K562 (cell line): ENCODE measurements around the gene MICAL2. TPM values are rescaled to one million over a fixed set of nuclear protein-coding genes. Genes with fewer than 3 reads are reported as not detected.

Experiments used
- ATAC-seq: fragments of 200-7000 bp; cut with Tn5 transposase; 3 replicates; pipeline ENCODE4 v1.9.1; 2020; ENCODE audit warnings: moderate library complexity
- BruUV-seq: library from RNA; stranded (reverse); fragments of 400-500 nt; replicated peaks from 2 replicates; lab custom pipeline; 2021; lab: Mats Ljungman, UMichigan
- CTCF ChIA-PET: fragments of 300-600 bp; formaldehyde crosslinking; extraction: SDS; loops from one replicate; lab custom pipeline; 2021; ENCODE audit warnings: low intra/inter-chr PET ratio; lab: Yijun Ruan, JAX
- POLR2A ChIA-PET: fragments of 300-600, 350-650 bp; sonication (Branson Sonifier 250); formaldehyde crosslinking; extraction: SDS; loops from one replicate; lab custom pipeline; 2021; ENCODE audit warnings: antibody characterized with exemption, inconsistent platforms; lab: Yijun Ruan, JAX
- DNase-seq, 4 experiments: peaks; one replicate each; pipeline versions ENCODE4 v3.0.0 to v3.0.0-alpha.2; 2011 to 2018; ENCODE audit warnings: low spot score in 3 of 4, mixed read lengths in 3 of 4; ENCODE audit errors: extremely low read depth in 1 of 4
- FAIRE-seq: peaks from 2 replicates; lab custom pipeline; 2011; peaks lifted over from hg19 to GRCh38; lab: Jason Lieb, UNC
- H2AFZ ChIP-seq: 2 replicates; pipeline ENCODE4 v1.6.0; 2011; ENCODE audit warnings: low read depth, low read length, control low read depth, inconsistent platforms
- H3K27ac ChIP-seq: fragments of 200-600 bp; 3 replicates; pipeline ENCODE4 v1.8.0; 2011; ENCODE audit warnings: low read depth, mild to moderate bottlenecking, control low read depth, inconsistent platforms, low read length, moderate library complexity, mixed read lengths; ENCODE audit errors: extremely low read depth
- H3K27me3 ChIP-seq, 2 experiments: fragments of 300-600 bp in 1 of 2; 2 replicates in 1 of 2; 3 replicates in 1 of 2; pipeline versions ENCODE4 v1.6.0 to v1.8.0; 2011; ENCODE audit warnings: inconsistent platforms in 2 of 2, low read length in 2 of 2, mild to moderate bottlenecking in 1 of 2, mixed read lengths in 1 of 2, moderate library complexity in 1 of 2; ENCODE audit not compliant: control insufficient read depth in 2 of 2, insufficient read depth in 2 of 2
- H3K36me3 ChIP-seq: fragments of 300-600 bp; 3 replicates; pipeline ENCODE4 v1.8.0; 2011; ENCODE audit warnings: mild to moderate bottlenecking, low read length, inconsistent platforms; ENCODE audit not compliant: control insufficient read depth, insufficient read depth
- H3K4me1 ChIP-seq, 2 experiments: fragments of 200-600 bp in 1 of 2; replicated peaks in 1 of 2; 2 replicates in 1 of 2; 3 replicates in 1 of 2; pipeline versions ENCODE4 v1.5.1 to v1.8.0; 2011; ENCODE audit warnings: inconsistent platforms in 2 of 2, low read length in 2 of 2, mild to moderate bottlenecking in 1 of 2, mixed read lengths in 1 of 2, moderate library complexity in 1 of 2; ENCODE audit not compliant: control insufficient read depth in 2 of 2, insufficient read depth in 2 of 2
- H3K4me2 ChIP-seq: 2 replicates; pipeline ENCODE4 v1.6.1; 2011; ENCODE audit warnings: low read length, control low read depth, inconsistent platforms, mixed read lengths; ENCODE audit not compliant: insufficient read depth
- H3K4me3 ChIP-seq: fragments of 200-600 bp; sonication (generic), shearing (Covaris generic); 2 replicates; pipeline ENCODE4 v1.5.1; 2016; ENCODE audit warnings: control low read depth, inconsistent platforms
- H3K79me2 ChIP-seq: fragments of 200-600 bp; 3 replicates; pipeline ENCODE4 v1.8.0; 2011; ENCODE audit warnings: low read length, inconsistent platforms; ENCODE audit not compliant: control insufficient read depth, insufficient read depth
- H3K9ac ChIP-seq, 2 experiments: 2 replicates each; pipeline versions ENCODE4 v1.6.0 to v1.6.1; 2011; ENCODE audit warnings: low read depth in 2 of 2, low read length in 2 of 2, control low read depth in 1 of 2, inconsistent platforms in 1 of 2, mild to moderate bottlenecking in 1 of 2, mixed read lengths in 1 of 2; ENCODE audit not compliant: insufficient read depth in 1 of 2
- H3K9me1 ChIP-seq: one replicate; pipeline ENCODE4 v1.6.0; 2011; ENCODE audit warnings: inconsistent platforms, mild to moderate bottlenecking, low read length, moderate library complexity; ENCODE audit not compliant: control insufficient read depth, insufficient read depth
- H3K9me3 ChIP-seq: replicated peaks from 2 replicates; pipeline ENCODE4 v1.5.1; 2011; ENCODE audit warnings: low read depth, low read length, inconsistent platforms; ENCODE audit not compliant: control insufficient read depth, insufficient read depth
- H4K20me1 ChIP-seq: replicated peaks from 2 replicates; pipeline ENCODE4 v1.6.1; 2011; ENCODE audit warnings: low read length, inconsistent platforms, mixed read lengths; ENCODE audit not compliant: control insufficient read depth, insufficient read depth
- CEBPG ChIP-seq, 3 experiments: fragments of 200-800 bp in 1 of 3; sonication (Bioruptor generic) in 1 of 3; sonication (generic) in 1 of 3; formaldehyde crosslinking in 1 of 3; IDR thresholded peaks in 2 of 3; conservative IDR thresholded peaks in 1 of 3; 2 replicates each; pipeline versions ENCODE4 v1.6.1 to v1.8.0; 2016 to 2022; ENCODE audit warnings: missing compliant biosample characterization in 2 of 3, missing genetic modification characterization in 2 of 3, mild to moderate bottlenecking in 1 of 3, missing genetic modification reagents in 1 of 3
- SIN3A ChIP-seq, 2 experiments: fragments of 150-350 bp in 1 of 2; IDR thresholded peaks; 2 replicates each; pipeline ENCODE4 v1.6.1; 2011 to 2016; ENCODE audit warnings: borderline replicate concordance in 2 of 2, low read depth in 2 of 2, low read length in 2 of 2, mild to moderate bottlenecking in 2 of 2, moderate library complexity in 2 of 2; ENCODE audit not compliant: control insufficient read depth in 1 of 2
- SPI1 ChIP-seq: IDR thresholded peaks from 2 replicates; pipeline ENCODE4 v1.6.1; 2011; ENCODE audit warnings: low read depth, low read length, control low read depth, borderline replicate concordance
- WGBS: fragments of 100-300 bp; shearing (Covaris generic); methylation state at CpG from one replicate; pipeline ENCODE4 v1.1.6; 2016; ENCODE audit warnings: low coverage, mixed read lengths; ENCODE audit not compliant: insufficient coverage; ENCODE audit errors: missing lambda C conversion rate; 5-methylcytosine and 5-hydroxymethylcytosine counted together
- in situ Hi-C: fragments of 300-500 bp; cut with MboI; formaldehyde crosslinking; loops from 4 replicates; pipeline ENCODE4 v1.15.0; 2018; ENCODE audit warnings: inconsistent platforms, mixed read lengths
- intact Hi-C: fragments of 100-400 bp; cut with micrococcal nuclease; formaldehyde crosslinking; loops from 2 replicates; pipeline ENCODE4 v1.14.2; 2022
- polyA plus RNA-seq, 8 experiments: library from polyadenylated mRNA; depleted of rRNA in 4 of 8; stranded (reverse) in 5 of 8; unstranded in 3 of 8; fragments of >200 nt; fragmentation: Nextera tagmentation in 2 of 8; fragmentation: Illumina TruSeq in 1 of 8; extraction: Ambion mirVana in 2 of 8; extraction: Trizol in 1 of 8; gene quantifications; 2 replicates each; pipeline versions ENCODE4 v1.2.1 to v1.2.3, GENCODE V29; 2011 to 2014; ENCODE audit warnings: inconsistent platforms in 1 of 8, missing spikeins in 1 of 8
- total RNA-seq, 7 experiments: library from RNA; depleted of rRNA in 6 of 7; stranded (reverse); fragments of >200 nt in 6 of 7; fragmentation: Illumina TruSeq in 2 of 7; extraction: Trizol in 2 of 7; gene quantifications; 2 replicates each; pipeline versions ENCODE4 v1.2.1 to v1.2.3, GENCODE V29; 2011 to 2021; ENCODE audit warnings: low replicate concordance in 1 of 7

Gene MICAL2
- total and polyA plus RNA-seq, 9 of the 15 experiments (the other 6 are each of a cell fraction or from before 2014, with no cell fraction given), result 4.7 to 64.2 (median 33.6) TPM

DNA sequence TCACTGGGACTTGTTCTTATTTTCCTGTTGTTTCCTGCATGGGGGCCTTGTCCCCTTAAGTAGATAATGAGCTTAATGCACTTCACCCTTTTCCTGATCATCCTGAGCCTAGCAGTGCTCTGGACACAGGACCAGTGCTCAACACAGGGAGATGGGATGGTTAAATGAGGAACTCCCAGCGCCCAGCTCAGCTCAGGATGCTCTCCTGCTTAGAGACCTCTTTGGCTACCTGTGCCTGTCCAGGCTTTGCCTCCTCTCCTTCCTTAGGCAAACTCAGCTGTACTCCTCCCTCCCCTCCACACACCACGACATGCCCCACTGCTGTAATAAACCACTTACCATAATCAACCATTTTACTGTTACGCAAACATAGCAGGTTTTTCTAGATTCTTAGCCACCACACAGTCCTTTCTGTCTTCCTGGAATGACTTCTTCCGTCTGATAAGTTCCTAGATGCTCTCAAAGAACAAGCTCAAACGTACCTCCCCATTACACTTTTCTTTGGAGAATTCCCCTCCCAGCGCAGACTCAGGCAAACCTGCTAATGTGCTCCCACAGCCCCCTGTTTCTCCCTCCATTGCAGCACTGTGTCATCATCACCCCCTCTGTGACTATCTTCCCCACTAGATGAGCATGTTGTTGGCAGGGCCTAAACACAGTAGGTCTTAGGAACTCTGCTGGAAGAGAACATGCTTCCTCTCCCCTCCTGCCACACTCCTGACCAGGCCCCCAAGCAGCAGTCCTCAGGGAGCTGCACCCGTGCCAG is 113.6 kb downstream of the MICAL2 start:
- Histone ChIP-seq H3K9me1 (no peaks in the 10 kb centered on the region), H4K20me1 (no peaks in the 10 kb centered on the region), H3K36me3 (peaks cover 59% of the 10 kb centered on the region; the same call in 2 of the 3 replicates), H3K4me3 (no peak overlapping the region), H2AFZ (no peak overlapping the region), H3K27ac (no peak overlapping the region; the same call in 2 of the 3 replicates), H3K9ac (peak overlapping the region in 1 of 2 experiments; percentile 33; a peak in 1 of 4 replicates), H3K9me3 (no peaks in the 10 kb centered on the region)
- intact Hi-C loops, result no loop called here
- BruUV-seq, result no TSS peak
- DNase-seq, result no peak
- WGBS, result 66% methylated on average over 7 of the region's 7 CpGs
- POLR2A ChIA-PET, result interaction anchor here (0.5 to 2.0 kb wide), 7 partner anchors 10 to 1084 kb away, joined by 3 to 7 read pairs (median 3); no protein-coding TSS in a partner anchor
- no peak for FAIRE-seq
- peak; percentile 53 for ATAC-seq
- no peak for TF ChIP-seq SIN3A (IDR thresholded peaks at IDR 0.05; ENCODE audit: borderline replicate concordance in 2 of 2, control insufficient read depth in 1 of 2, low read depth in 2 of 2, low read length in 2 of 2)
- no peak for TF ChIP-seq CEBPG (CRISPR knock-in tag; IDR thresholded peaks at IDR 0.05)
- TF ChIP-seq CEBPG (tag; conservative IDR thresholded peaks at IDR 0.05 in 1 of 2, IDR thresholded peaks at IDR 0.05 in 1 of 2), result peak in 1 of 2 experiments; percentile 62; a peak in 2 of 4 replicates
- TF ChIP-seq SPI1, result 0 out of 2 replicates have a peak, but pooled peaks have one; percentile 25
- TF ChIP-seq, all 486 proteins: peak for 2
- H3K4me2 ChIP-seq, result no peak overlapping the region
- H3K27me3 ChIP-seq, result no peaks in the 10 kb centered on the region
- in situ Hi-C loops, result no loop called here
- CTCF ChIA-PET, result no interaction called here
- no peaks in the 10 kb centered on the region for H3K79me2 ChIP-seq
- H3K4me1 ChIP-seq, result peaks cover 5 to 17% of the 10 kb centered on the region in 2 experiments; a peak in 3 of 5 replicates
